GM18511 (cell line): ENCODE measurements around the gene ABCC1.

ENCODE experiments used
- ATAC-seq: cut with Tn5 transposase; IDR thresholded peaks from one replicate; pipeline ENCODE4 v1.9.1; 2021; ENCODE audit warnings: mild to moderate bottlenecking, moderate library complexity; ENCODE audit not compliant: unreplicated experiment

The ABCC1 gene

GRCh38 chr16:16041196-16041892 is 91.9 kb downstream of the ABCC1 start:
- ATAC-seq, result no peak

- no peak for ATAC-seq
Observed at GRCh38 chr16:16042076-16042475, 92.7 kb downstream of the ABCC1 start.

- no peak for ATAC-seq
Observed at GRCh38 chr16:16045296-16045695, 95.9 kb downstream of the ABCC1 start.

- ATAC-seq, result no peak
Observed at GRCh38 chr16:16045879-16046278, 96.5 kb downstream of the ABCC1 start.

GRCh38 chr16:16047761-16048160 is 98.3 kb downstream of the ABCC1 start:
- ATAC-seq, result no peak

GRCh38 chr16:16048904-16049582 is 99.6 kb downstream of the ABCC1 start:
- ATAC-seq, result no peak

- ATAC-seq, result no peak
Observed at GRCh38 chr16:16050106-16050505, 100.7 kb downstream of the ABCC1 start.

- no peak for ATAC-seq
Observed at GRCh38 chr16:16051132-16051531, 101.7 kb downstream of the ABCC1 start.

- no peak for ATAC-seq
Observed at GRCh38 chr16:16052916-16053315, 103.5 kb downstream of the ABCC1 start.

GRCh38 chr16:16057102-16057501 is 107.7 kb downstream of the ABCC1 start:
- no peak for ATAC-seq

- no peak for ATAC-seq
Observed at GRCh38 chr16:16059160-16059559, 109.7 kb downstream of the ABCC1 start.

GRCh38 chr16:16059895-16060590 is 110.6 kb downstream of the ABCC1 start:
- ATAC-seq, result no peak

- ATAC-seq, result no peak
Observed at GRCh38 chr16:16062023-16062937, 112.9 kb downstream of the ABCC1 start.

- no peak for ATAC-seq
Observed at GRCh38 chr16:16063683-16064082, 114.3 kb downstream of the ABCC1 start.

GRCh38 chr16:16064874-16065384 is 115.5 kb downstream of the ABCC1 start:
- no peak for ATAC-seq

- no peak for ATAC-seq
Observed at GRCh38 chr16:16067127-16067526, 117.7 kb downstream of the ABCC1 start.

GRCh38 chr16:16071631-16072244 is 122.3 kb downstream of the ABCC1 start:
- ATAC-seq, result no peak

- ATAC-seq, result no peak
Observed at GRCh38 chr16:16073001-16073545, 123.7 kb downstream of the ABCC1 start.

GRCh38 chr16:16073891-16074881 is 124.8 kb downstream of the ABCC1 start:
- no peak for ATAC-seq
